Fibroblast of skin of scalp (primary cell): ENCODE results near the gene COMP.
A peak's percentile ranks its signal among the peaks of the same experiment; 100 is the strongest.

Experiments used
- DNase-seq: peaks from one replicate; pipeline ENCODE4 v3.0.0-alpha.2; 2013

Gene COMP

GRCh38 chr19:18768997-18769891, 21.9 kb downstream of the COMP start:
- DNase-seq = no peak

- no peak for DNase-seq
These were observed 22.9 kb downstream of the COMP start for GRCh38 chr19:18768046-18768771.

GRCh38 chr19:18765224-18765623, 25.9 kb downstream of the COMP start:
- DNase-seq = no peak

GRCh38 chr19:18764591-18765051, 26.5 kb downstream of the COMP start:
- peak; percentile 36 for DNase-seq

- peak; percentile 35 for DNase-seq
These were observed 27.2 kb downstream of the COMP start for GRCh38 chr19:18763674-18764590.

GRCh38 chr19:18762125-18763023, 28.7 kb downstream of the COMP start:
- peak; percentile 26 for DNase-seq

- no peak for DNase-seq
These were observed 29.5 kb downstream of the COMP start for GRCh38 chr19:18761531-18762110.

GRCh38 chr19:18760440-18761383, 30.4 kb downstream of the COMP start:
- DNase-seq = no peak

- no peak for DNase-seq
These were observed 31.1 kb downstream of the COMP start for GRCh38 chr19:18759995-18760426.

GRCh38 chr19:18759304-18759994, 31.7 kb downstream of the COMP start:
- no peak for DNase-seq

GRCh38 chr19:18756896-18757295, 34.2 kb downstream of the COMP start:
- DNase-seq = no peak

- no peak for DNase-seq
These were observed 36.6 kb downstream of the COMP start for GRCh38 chr19:18754501-18754900.

GRCh38 chr19:18751571-18751970, 39.5 kb downstream of the COMP start:
- no peak for DNase-seq

- DNase-seq = no peak
These were observed 40.7 kb downstream of the COMP start for GRCh38 chr19:18750295-18750970.

- DNase-seq = no peak
These were observed 41.5 kb downstream of the COMP start for GRCh38 chr19:18749362-18750231.

- DNase-seq = no peak
These were observed 44.4 kb downstream of the COMP start for GRCh38 chr19:18746401-18747325.
